ENCODE results near the gene DPYD.

DNA sequence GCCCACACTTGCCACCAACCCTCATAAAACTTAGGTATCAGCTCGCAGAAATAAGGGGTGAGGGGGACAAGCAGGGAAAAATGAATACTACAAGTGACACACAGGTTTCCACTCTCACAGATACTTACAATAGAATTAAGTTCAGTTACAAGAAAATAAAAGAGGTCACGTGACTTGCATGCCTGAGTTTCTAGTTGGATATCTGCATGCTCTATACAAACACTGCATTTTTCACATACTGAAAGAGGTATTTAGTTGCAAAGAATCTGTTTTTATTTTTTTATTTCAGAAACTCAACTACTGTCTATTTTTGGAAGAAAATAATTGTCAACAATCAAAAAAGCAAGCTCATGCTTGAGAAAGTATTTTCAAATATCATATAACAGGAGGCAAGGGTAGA is 43.5 kb downstream of the DPYD start:
- TF ChIP-seq POLR2A (IDR thresholded peaks at IDR 0.05) = no peak
- TF ChIP-seq, protein P1, sequence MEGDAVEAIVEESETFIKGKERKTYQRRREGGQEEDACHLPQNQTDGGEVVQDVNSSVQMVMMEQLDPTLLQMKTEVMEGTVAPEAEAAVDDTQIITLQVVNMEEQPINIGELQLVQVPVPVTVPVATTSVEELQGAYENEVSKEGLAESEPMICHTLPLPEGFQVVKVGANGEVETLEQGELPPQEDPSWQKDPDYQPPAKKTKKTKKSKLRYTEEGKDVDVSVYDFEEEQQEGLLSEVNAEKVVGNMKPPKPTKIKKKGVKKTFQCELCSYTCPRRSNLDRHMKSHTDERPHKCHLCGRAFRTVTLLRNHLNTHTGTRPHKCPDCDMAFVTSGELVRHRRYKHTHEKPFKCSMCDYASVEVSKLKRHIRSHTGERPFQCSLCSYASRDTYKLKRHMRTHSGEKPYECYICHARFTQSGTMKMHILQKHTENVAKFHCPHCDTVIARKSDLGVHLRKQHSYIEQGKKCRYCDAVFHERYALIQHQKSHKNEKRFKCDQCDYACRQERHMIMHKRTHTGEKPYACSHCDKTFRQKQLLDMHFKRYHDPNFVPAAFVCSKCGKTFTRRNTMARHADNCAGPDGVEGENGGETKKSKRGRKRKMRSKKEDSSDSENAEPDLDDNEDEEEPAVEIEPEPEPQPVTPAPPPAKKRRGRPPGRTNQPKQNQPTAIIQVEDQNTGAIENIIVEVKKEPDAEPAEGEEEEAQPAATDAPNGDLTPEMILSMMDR (IDR thresholded peaks at IDR 0.05) = no peak
